Lower lobe of right lung (tissue), 2 donors: Measurements from ENCODE around the gene FRMD4A. TPM values are rescaled to one million over a fixed set of nuclear protein-coding genes. Genes with fewer than 3 reads are reported as not detected.

Experiments
- ATAC-seq, 2 donors: fragments of 200-7000 bp; cut with Tn5 transposase; one replicate each; pipeline ENCODE4 v1.9.1; 2020 to 2022; ENCODE audit warnings: mild to moderate bottlenecking in 2 of 2, moderate library complexity in 2 of 2
- DNase-seq: peaks from one replicate; pipeline ENCODE4 v3.0.0-alpha.2; 2020
- H3K27ac ChIP-seq: fragments of 200-600 bp; one replicate; pipeline ENCODE4 v1.8.0; 2022
- H3K27me3 ChIP-seq: fragments of 200-600 bp; one replicate; pipeline ENCODE4 v1.8.0; 2022; ENCODE audit warnings: low read depth
- H3K36me3 ChIP-seq: fragments of 200-600 bp; one replicate; pipeline ENCODE4 v1.8.0; 2022; ENCODE audit warnings: mild to moderate bottlenecking
- H3K4me1 ChIP-seq: fragments of 200-600 bp; one replicate; pipeline ENCODE4 v1.8.0; 2022
- H3K4me3 ChIP-seq: fragments of 200-600 bp; one replicate; pipeline ENCODE4 v1.8.0; 2022; ENCODE audit warnings: mild to moderate bottlenecking
- H3K9me3 ChIP-seq: fragments of 200-600 bp; one replicate; pipeline ENCODE4 v1.8.0; 2022
- CTCF ChIP-seq: fragments of 200-600 bp; IDR thresholded peaks from one replicate; pipeline ENCODE4 v1.8.0; 2022; ENCODE audit warnings: antibody characterized with exemption, mild to moderate bottlenecking
- intact Hi-C: fragments of 100-400 bp; cut with DNase I; formaldehyde crosslinking; loops from one replicate; pipeline ENCODE4 v1.11.0; 2022
- total RNA-seq: library from RNA; stranded (reverse); fragmentation: NEBNext Ultra II Directional; extraction: Animal tissue kit (Norgen Biotek cat#: 25700); gene quantifications from one replicate; pipeline ENCODE4 v1.2.1, GENCODE V29; 2021
- donor health status: DM: no; HTN: yes; CAD: no; lungs with severe emphysema.

The FRMD4A gene
- total RNA-seq, 1 donor from 2014 or later = 64.8 TPM

- H3K4me3 ChIP-seq = no peak overlapping the region
- TF ChIP-seq CTCF = no peak
- no peaks in the 10 kb centered on the region for H3K36me3 ChIP-seq
- H3K27ac ChIP-seq = no peak overlapping the region
- H3K4me1 ChIP-seq = no peaks in the 10 kb centered on the region
- no peaks in the 10 kb centered on the region for H3K27me3 ChIP-seq
- intact Hi-C loops = no loop called here
- H3K9me3 ChIP-seq = peaks cover 18% of the 10 kb centered on the region
- DNase-seq (no peak), ATAC-seq (no peak)
Observed at GRCh38 chr10:14294347-14295059, 36.2 kb downstream of the FRMD4A start.

GRCh38 chr10:14293526-14293925, 37.2 kb downstream of the FRMD4A start:
- Histone ChIP-seq H3K27ac (no peak overlapping the region), H3K36me3 (no peaks in the 10 kb centered on the region), H3K27me3 (no peaks in the 10 kb centered on the region), H3K9me3 (peaks cover 18% of the 10 kb centered on the region), H3K4me3 (no peak overlapping the region), H3K4me1 (no peaks in the 10 kb centered on the region)
- ATAC-seq (no peak), DNase-seq (no peak)
- TF ChIP-seq CTCF = no peak
- intact Hi-C loops = no loop called here

GRCh38 chr10:14291296-14291695, 39.4 kb downstream of the FRMD4A start:
- DNase-seq (no peak), ATAC-seq (no peak)
- TF ChIP-seq CTCF = no peak
- intact Hi-C loops = no loop called here
- H3K27me3 ChIP-seq = no peaks in the 10 kb centered on the region
- H3K27ac ChIP-seq = no peak overlapping the region
- peaks cover 18% of the 10 kb centered on the region for H3K9me3 ChIP-seq
- no peak overlapping the region for H3K4me3 ChIP-seq
- H3K36me3 ChIP-seq = no peaks in the 10 kb centered on the region
- H3K4me1 ChIP-seq = no peaks in the 10 kb centered on the region

GRCh38 chr10:14285941-14286560, 44.7 kb downstream of the FRMD4A start:
- Histone ChIP-seq H3K4me3 (no peak overlapping the region), H3K27me3 (no peaks in the 10 kb centered on the region), H3K9me3 (peaks cover 6% of the 10 kb centered on the region), H3K36me3 (no peaks in the 10 kb centered on the region), H3K27ac (no peak overlapping the region), H3K4me1 (no peaks in the 10 kb centered on the region)
- TF ChIP-seq CTCF = no peak
- no peak for DNase-seq
- no peak for ATAC-seq
- intact Hi-C loops = no loop called here

- Histone ChIP-seq H3K27me3 (no peaks in the 10 kb centered on the region), H3K36me3 (no peaks in the 10 kb centered on the region), H3K9me3 (no peaks in the 10 kb centered on the region), H3K4me3 (no peak overlapping the region), H3K4me1 (no peaks in the 10 kb centered on the region), H3K27ac (no peak overlapping the region)
- intact Hi-C loops = no loop called here
- no peak for DNase-seq
- TF ChIP-seq CTCF = no peak
- ATAC-seq = no peak
Observed at GRCh38 chr10:14282276-14282675, 48.4 kb downstream of the FRMD4A start.
